Smooth muscle cell of the brain vasculature (primary cell): ENCODE data around the gene CDC37.
"Not testable (repeated sequence)": the region's sequence is repeated elsewhere in the genome, so short reads cannot be mapped to it uniquely, and the experiment has no call there.

Source experiments
- DNase-seq: peaks from one replicate; pipeline ENCODE4 v3.0.0-alpha.2; 2012; ENCODE audit warnings: low read depth, low spot score

The CDC37 gene

GRCh38 chr19:10419646-10420443, 16.5 kb upstream of the CDC37 start:
- DNase-seq: no peak

DNA sequence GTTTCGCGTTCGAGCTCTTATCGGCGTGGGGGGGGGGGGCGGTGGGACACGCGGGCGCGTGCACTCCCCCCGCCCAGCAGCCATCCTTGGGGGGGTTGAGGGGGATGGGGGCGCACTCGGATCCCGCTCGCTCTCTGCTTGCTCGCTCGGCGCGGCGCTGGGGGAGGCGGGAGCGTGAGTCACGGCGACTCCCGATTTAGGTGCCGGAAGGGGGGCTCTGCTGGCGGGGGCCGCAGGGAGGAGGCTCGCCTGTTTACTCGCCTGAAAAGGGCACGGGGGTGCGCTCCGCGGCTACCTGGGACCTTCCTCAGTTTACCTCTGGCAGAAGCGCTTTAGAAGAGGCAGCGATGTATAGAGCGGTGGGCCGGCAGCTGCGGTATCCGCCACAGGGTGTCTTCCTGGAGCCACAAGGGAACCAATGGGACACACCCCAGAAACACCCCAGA, 15.9 kb upstream of the CDC37 start:
- DNase-seq: no peak

DNA sequence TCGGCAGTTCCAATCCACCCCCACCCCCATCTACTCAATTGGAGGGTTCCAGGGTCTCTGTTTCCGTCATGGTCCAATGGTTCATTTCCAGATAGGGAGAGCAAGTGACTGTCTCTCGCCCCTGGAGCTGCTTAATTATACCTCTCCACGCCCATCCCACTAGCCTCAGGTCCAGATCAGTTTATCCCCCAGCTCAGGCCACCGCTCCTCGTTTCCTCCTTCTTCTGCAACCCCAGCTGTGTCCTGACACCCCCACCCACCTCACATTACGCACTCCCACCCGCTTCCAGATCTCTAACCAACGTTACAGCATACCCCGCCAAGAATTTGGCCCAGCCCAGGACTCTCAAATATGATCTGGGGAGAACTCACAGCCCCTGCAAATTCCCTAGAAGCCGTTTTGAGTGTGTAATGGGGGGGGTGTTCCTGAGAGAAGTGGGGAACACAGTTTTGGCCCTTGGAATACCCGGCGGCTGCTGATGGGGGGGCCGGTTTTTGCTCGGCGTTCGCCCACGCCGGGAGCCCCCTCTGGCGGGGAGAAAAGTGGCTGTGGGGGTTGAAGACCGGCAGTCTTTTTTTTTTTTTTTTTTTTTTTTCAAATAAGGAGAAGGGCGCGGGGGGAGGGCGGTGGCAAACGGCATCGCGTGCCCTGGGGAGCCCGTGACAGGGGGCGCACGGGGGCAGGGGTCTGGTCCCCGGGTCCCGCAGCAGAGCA, 15.3 kb upstream of the CDC37 start:
- DNase-seq: no peak

DNA sequence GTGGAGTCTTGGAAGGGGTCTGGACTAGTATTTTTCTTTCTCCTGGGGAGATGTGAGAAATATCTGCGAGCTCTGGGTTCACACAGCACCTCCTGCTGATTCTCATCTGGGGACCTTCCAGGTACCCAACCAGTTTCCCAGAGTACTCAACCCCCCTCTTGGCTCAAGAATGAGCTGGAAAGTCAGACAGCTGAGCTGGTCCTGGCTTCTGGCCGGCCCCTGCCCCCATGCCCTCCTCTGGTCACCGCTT, 14.8 kb upstream of the CDC37 start:
- no peak for DNase-seq

DNA sequence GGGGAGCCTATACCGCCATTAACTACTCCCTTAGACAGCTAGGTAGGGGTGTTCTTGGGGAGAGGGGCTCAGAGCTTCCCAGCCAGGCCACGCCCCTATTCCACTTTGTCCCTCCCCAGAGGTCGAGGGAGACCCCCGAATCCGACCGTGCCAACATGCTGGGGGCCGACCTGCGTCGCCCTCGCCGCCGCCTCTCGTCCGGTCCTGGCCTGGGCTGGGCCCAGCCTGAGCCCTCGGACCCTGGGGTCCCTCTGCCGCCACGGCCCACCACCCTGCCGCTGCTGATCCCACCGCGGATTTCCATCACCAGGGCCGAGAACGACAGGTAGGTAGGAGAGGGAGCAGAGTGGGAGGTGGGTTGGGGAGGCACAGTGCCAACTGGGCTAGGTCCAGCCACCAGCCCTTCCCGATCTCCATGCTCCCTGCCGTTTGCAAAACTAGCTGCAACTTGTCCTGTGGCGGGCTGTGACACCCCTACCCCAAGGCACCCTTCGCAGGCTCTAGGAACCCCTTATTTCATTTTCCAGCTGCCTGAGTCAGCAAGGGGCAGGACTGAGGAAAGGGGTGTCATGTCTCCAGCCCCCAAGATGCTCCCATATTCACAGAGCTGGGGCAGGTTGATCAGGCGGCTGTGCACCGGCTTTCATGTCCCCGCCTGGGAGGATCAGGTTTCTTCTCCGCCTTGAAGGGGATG, 14.3 kb upstream of the CDC37 start:
- DNase-seq: no peak

GRCh38 chr19:10416380-10417257, 13.3 kb upstream of the CDC37 start:
- no peak for DNase-seq

GRCh38 chr19:10416083-10416379, 12.7 kb upstream of the CDC37 start:
- DNase-seq: no peak

- no peak for DNase-seq
Measured at GRCh38 chr19:10412257-10412977, 9.1 kb upstream of the CDC37 start.

DNA sequence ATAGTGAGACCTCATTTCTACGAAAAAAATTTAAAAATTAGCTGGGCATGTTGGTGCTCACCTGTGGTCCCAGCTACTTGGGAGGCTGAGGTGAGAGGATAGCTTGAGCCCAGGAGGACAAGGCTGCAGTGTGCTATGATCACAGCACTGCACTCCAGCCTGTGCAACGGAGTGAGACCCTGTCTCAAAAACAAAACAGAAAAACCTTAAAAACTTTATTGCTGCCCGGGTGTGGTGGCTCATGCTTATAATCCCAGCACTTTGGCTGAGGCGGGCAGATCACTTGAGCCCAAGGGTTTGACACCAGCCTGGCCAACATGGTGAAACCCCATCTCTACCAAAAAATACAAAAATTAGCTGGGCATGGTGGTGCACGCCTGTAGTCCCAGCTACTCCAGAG, 7.9 kb upstream of the CDC37 start:
- not testable (repeated sequence) for DNase-seq

DNA sequence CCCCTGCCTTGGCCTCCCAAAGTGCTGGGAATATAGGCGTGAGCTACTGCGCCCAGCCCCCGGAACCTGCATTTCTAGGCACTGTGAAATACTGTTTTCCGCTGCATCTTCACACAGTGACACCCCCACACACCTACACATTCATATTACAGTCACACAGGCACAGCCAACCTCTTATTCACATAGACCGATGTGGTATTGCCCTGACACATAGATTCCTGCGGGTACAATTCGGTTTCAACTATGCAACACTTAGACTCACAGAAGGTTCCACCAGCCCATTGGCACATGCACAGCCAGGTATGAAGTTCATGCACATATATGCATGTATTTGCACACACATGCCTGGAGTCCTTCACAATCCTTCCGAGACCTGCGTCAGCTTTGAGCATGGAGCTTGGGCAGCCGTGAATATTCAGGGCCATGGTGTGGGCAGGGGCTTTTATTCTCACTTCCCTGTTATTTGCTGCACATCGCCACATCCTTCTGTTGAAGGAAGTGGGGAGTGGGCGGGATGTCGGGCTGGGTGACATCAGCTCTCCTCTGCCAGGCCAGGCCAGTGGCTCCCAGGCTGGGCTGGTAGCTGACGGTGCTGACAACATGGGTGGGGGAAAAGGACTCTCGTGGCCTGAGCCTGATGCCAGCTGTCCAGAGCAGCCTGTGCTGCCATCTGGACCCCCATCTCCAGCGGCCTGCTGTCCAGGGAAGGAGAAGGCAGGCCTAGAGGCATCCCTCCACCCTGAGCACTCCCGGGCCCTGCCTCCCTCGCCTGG, 5.4 kb upstream of the CDC37 start:
- DNase-seq: no peak

GRCh38 chr19:10407096-10407495, 3.8 kb upstream of the CDC37 start:
- no peak for DNase-seq

GRCh38 chr19:10406191-10406590, 2.8 kb upstream of the CDC37 start:
- no peak for DNase-seq

DNA sequence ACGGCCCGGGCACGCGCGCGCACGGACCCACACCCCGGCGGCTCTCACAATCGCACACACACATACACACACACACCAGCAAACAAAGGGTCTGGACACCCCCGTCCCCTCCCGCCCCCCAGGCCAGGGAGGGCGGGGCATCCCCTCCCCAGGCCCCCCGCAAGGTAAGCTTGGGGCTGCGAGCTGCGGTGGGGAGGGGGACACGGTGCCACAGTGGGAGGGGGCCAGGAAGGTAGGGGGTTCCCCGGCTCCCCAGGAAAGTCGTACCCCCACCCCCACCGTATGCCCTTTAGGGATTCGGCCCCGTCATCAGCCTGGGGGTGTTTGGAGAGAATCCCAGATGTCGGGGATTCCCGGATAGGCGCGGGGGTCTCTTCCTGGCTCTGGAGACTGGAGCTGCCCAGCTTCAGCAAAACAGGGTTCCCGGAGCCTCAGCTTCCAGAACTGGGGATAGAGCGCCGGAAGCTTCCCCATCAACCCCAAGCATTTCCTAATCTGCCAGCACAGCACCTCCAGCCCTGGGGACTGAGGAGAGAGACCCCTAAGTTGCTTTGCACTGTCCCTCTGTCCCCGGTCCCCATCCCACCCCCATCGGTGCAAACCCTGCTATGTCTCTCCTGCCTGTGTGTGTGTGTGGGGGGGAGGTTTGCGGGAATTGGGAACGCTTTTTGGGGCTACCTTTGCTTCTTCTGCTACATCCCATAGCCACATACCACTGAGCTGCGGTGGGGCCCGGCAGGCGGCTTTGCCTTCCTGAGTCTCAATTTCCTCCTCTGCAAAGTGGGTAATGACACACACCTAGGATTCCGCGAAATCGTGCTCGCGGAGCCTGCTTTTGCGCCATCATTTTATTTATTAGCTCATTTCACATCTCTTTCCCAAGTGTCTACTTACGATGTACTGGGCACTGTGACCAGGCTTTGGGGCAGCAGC, 1.8 kb upstream of the CDC37 start:
- DNase-seq: no peak

- no peak for DNase-seq
Measured at GRCh38 chr19:10402441-10403038, 802 bp downstream of the CDC37 start.

- DNase-seq: no peak
Measured at GRCh38 chr19:10399878-10400277, 3.5 kb downstream of the CDC37 start.

DNA sequence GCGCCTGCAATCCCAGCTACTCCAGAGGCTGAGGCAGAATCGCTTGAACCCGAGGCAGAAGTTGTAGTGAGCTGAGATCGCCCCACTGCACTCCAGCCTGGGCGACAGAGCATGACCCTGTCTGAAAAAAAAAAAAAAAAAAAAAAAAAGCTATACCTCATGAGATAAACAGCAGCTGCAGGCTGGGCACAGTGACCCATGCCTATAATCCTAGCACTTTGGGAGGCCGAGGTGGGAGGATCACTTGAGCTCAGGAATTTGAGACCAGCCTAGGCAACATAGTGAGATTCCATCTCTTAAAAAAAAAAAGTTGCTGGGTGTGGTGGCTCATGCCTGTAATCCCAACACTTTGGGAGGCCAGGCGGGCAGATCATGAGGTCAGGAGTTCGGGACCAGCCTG, 4.0 kb downstream of the CDC37 start:
- not testable (repeated sequence) for DNase-seq

- no peak for DNase-seq
Measured at GRCh38 chr19:10398819-10399218, 4.5 kb downstream of the CDC37 start.

- no peak for DNase-seq
Measured at GRCh38 chr19:10395917-10396316, 7.4 kb downstream of the CDC37 start.

- no peak for DNase-seq
Measured at GRCh38 chr19:10395436-10395835, 7.9 kb downstream of the CDC37 start.
